Retinal pigment epithelial cell (primary cell): ENCODE measurements around the gene VASH2.
"Not testable (repeated sequence)": the region's sequence is repeated elsewhere in the genome, so short reads cannot be mapped to it uniquely, and the experiment has no call there.

Source experiments
- DNase-seq: peaks from one replicate; pipeline ENCODE4 v3.0.0-alpha.2; 2010; ENCODE audit warnings: low read depth
- H3K4me3 ChIP-seq: 2 replicates; pipeline ENCODE4 v1.5.1; 2011; ENCODE audit warnings: mild to moderate bottlenecking, low read length, control low read depth, moderate library complexity
- CTCF ChIP-seq: conservative IDR thresholded peaks from 2 replicates; pipeline ENCODE4 v1.5.1; 2011; ENCODE audit warnings: low read depth, low read length, control low read depth, inconsistent platforms

VASH2 gene

GRCh38 chr1:212950243-212951125 is at the start of gene VASH2:
Gene VASH2 (plus strand): TSS chr1:212950541. CDS start chr1:212951543, 1,002 bp downstream.
- peak; percentile 34 for DNase-seq
- H3K4me3 ChIP-seq, result peak within 1 kb of the TSS; percentile 72
- TF ChIP-seq CTCF, result no peak

- no peak for TF ChIP-seq CTCF
- no peak overlapping the region for H3K4me3 ChIP-seq
- no peak for DNase-seq
These were observed 49.1 kb upstream of the VASH2 start for GRCh38 chr1:212901290-212901689.

GRCh38 chr1:212902054-212902453 is 48.3 kb upstream of the VASH2 start:
- no peak overlapping the region for H3K4me3 ChIP-seq
- DNase-seq, result no peak
- TF ChIP-seq CTCF, result no peak

- H3K4me3 ChIP-seq, result no peak overlapping the region
- TF ChIP-seq CTCF, result no peak
- no peak for DNase-seq
These were observed 46.7 kb upstream of the VASH2 start for GRCh38 chr1:212903664-212904063.

- H3K4me3 ChIP-seq, DNase-seq: not testable (repeated sequence)
These were observed 42.3 kb upstream of the VASH2 start for GRCh38 chr1:212908071-212908470.

- no peak for TF ChIP-seq CTCF
- no peak overlapping the region for H3K4me3 ChIP-seq
- DNase-seq, result no peak
These were observed 41.4 kb upstream of the VASH2 start for GRCh38 chr1:212908971-212909370.

- DNase-seq, result no peak
- no peak for TF ChIP-seq CTCF
- H3K4me3 ChIP-seq, result no peak overlapping the region
These were observed 40.7 kb upstream of the VASH2 start for GRCh38 chr1:212909652-212910063.

GRCh38 chr1:212910213-212910612 is 40.1 kb upstream of the VASH2 start:
- DNase-seq, H3K4me3 ChIP-seq: not testable (repeated sequence)

- not testable (repeated sequence) for DNase-seq, H3K4me3 ChIP-seq
These were observed 36.7 kb upstream of the VASH2 start for GRCh38 chr1:212913638-212914037.

- not testable (repeated sequence) for H3K4me3 ChIP-seq, DNase-seq
These were observed 36.2 kb upstream of the VASH2 start for GRCh38 chr1:212914110-212914509.
